Activated B cell treated with CpG ODN at 0.5 μM for 24 hours (primary cell): Measurements from ENCODE around the gene DDI2. TPM values are rescaled to one million over a fixed set of nuclear protein-coding genes. Genes with fewer than 3 reads are reported as not detected.

Experiments used
- ATAC-seq: fragments of 200-7000 bp; cut with Tn5 transposase; one replicate; pipeline ENCODE4 v1.10.0; 2021; ENCODE audit warnings: low read depth, mild to moderate bottlenecking, moderate library complexity
- CTCF ChIA-PET: fragments of 350-600 bp; sonication (Branson Sonifier 250); formaldehyde crosslinking; loops from one replicate; lab custom pipeline; 2021; ENCODE audit warnings: antibody characterized with exemption; lab: Charles Lee
- POLR2A ChIA-PET: fragments of 350-600 bp; sonication (Branson Sonifier 250); formaldehyde crosslinking; loops from one replicate; lab custom pipeline; 2021; ENCODE audit warnings: antibody characterized with exemption; lab: Charles Lee
- DNase-seq: peaks from one replicate; pipeline ENCODE4 v3.0.0; 2022
- H3K27ac Mint-ChIP-seq: one replicate; pipeline ENCODE4 v1.8.0; 2020; ENCODE audit warnings: mixed read lengths
- H3K27me3 Mint-ChIP-seq: one replicate; pipeline ENCODE4 v1.8.0; 2021; ENCODE audit warnings: mixed read lengths
- H3K36me3 Mint-ChIP-seq: one replicate; pipeline ENCODE4 v1.8.0; 2021; ENCODE audit warnings: low read depth, mixed read lengths
- H3K4me1 Mint-ChIP-seq: one replicate; pipeline ENCODE4 v1.8.0; 2021; ENCODE audit warnings: mixed read lengths
- H3K4me3 Mint-ChIP-seq: one replicate; pipeline ENCODE4 v1.8.0; 2020; ENCODE audit warnings: mild to moderate bottlenecking, mixed read lengths
- H3K9me3 Mint-ChIP-seq: one replicate; pipeline ENCODE4 v1.8.0; 2020; ENCODE audit warnings: mixed read lengths
- intact Hi-C: fragments of 100-400 bp; cut with micrococcal nuclease; formaldehyde crosslinking; loops from one replicate; pipeline ENCODE4 v1.15.1; 2024
- total RNA-seq: library from RNA; stranded (reverse); gene quantifications from 2 replicates; pipeline ENCODE4 v1.2.3, GENCODE V29; 2022
- TF ChIP-seq, protein P1 (sequence below): fragments of 200-600 bp; IDR thresholded peaks from one replicate; pipeline ENCODE4 v1.8.0; 2022; ENCODE audit warnings: antibody characterized with exemption, mild to moderate bottlenecking

DDI2 gene
- total RNA-seq, 1 donor from 2014 or later = 59.1 TPM

DNA sequence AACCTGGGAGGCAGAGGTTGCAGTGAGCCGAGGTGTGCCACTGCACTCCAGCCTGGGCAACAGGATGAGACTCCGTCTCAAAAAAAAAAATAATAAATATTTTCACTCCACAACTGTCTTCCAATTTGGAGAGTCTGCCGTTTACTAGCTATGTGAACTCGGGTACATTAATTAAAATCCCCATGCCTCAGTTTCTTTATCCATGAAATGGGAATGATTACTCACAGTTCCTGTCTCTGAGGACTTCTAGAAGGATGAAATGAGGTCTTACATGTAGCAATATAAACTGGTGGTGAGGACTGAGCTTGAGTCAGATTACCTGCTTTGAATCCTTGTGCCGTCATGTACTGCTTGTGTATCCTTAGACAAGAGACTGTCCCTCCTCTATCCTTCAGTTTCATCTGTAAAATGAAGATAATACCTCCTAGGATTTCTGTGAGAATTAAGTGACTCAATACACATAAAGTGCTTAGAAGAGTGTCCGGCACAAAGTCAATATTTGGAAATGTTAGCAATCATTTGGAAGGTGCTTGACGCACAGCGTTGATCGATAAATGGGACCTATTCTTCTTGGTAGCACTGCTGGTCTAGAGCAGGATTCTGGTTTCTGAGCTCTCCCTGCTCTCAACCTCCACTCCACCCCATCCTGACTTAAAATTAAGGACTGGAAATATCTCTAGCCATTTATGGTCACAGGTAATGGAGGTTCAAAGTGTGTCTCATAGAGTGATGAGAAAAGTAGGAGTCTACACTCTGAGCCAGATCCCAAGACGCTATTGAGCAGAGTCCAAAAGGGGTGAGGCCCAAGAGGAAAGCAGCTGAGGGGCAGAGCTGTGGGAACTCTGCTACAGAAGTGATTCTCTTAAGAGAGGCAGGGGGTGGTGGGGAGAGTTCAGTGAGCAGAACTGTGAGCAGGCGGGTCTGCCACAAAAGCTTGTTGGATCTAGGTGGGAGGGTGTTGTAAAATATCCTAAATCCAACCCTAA is 11.6 kb upstream of the DDI2 start:
- Mint-ChIP-seq H3K27ac (no peak overlapping the region), H3K4me1 (peaks cover 14% of the 10 kb centered on the region), H3K27me3 (no peaks in the 10 kb centered on the region), H3K36me3 (no peaks in the 10 kb centered on the region), H3K4me3 (no peak overlapping the region), H3K9me3 (no peaks in the 10 kb centered on the region)
- intact Hi-C loops = no loop called here
- TF ChIP-seq, protein P1, sequence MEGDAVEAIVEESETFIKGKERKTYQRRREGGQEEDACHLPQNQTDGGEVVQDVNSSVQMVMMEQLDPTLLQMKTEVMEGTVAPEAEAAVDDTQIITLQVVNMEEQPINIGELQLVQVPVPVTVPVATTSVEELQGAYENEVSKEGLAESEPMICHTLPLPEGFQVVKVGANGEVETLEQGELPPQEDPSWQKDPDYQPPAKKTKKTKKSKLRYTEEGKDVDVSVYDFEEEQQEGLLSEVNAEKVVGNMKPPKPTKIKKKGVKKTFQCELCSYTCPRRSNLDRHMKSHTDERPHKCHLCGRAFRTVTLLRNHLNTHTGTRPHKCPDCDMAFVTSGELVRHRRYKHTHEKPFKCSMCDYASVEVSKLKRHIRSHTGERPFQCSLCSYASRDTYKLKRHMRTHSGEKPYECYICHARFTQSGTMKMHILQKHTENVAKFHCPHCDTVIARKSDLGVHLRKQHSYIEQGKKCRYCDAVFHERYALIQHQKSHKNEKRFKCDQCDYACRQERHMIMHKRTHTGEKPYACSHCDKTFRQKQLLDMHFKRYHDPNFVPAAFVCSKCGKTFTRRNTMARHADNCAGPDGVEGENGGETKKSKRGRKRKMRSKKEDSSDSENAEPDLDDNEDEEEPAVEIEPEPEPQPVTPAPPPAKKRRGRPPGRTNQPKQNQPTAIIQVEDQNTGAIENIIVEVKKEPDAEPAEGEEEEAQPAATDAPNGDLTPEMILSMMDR = no peak
- CTCF ChIA-PET = interaction anchor here (0.6 to 1.0 kb wide), 2 partner anchors 11 to 27 kb away, joined by 3 read pairs; no protein-coding TSS in a partner anchor
- DNase-seq (no peak), ATAC-seq (no peak)
- POLR2A ChIA-PET = no interaction called here

DNA sequence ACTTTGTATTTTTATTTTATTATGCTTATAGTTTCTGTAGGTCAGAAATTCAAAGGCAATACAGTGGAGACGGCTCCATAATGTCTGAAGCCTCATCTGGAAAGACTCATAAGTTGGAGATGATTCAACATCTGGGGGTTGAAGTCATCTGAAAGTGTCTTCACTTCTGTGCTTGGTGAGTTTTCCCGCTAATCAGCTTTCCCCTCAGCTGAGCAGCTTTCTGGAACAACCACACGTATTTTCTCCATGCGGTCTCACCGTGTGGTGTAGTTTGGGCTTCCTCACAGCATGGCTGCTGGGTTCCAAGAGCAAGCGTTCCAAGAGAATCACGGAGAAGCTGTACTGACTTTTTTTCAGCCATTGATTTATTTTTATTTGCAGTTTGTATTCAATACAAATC is 7.6 kb upstream of the DDI2 start:
- no peak for ATAC-seq
- no peak overlapping the region for H3K4me3 Mint-ChIP-seq
- intact Hi-C loops = no loop called here
- H3K36me3 Mint-ChIP-seq = no peaks in the 10 kb centered on the region
- no peaks in the 10 kb centered on the region for H3K4me1 Mint-ChIP-seq
- no peak for DNase-seq
- ChIA-PET POLR2A (no interaction called here), CTCF (no interaction called here)
- no peaks in the 10 kb centered on the region for H3K27me3 Mint-ChIP-seq
- H3K9me3 Mint-ChIP-seq = no peaks in the 10 kb centered on the region
- H3K27ac Mint-ChIP-seq = no peak overlapping the region
- TF ChIP-seq, protein P1 = no peak

DNA sequence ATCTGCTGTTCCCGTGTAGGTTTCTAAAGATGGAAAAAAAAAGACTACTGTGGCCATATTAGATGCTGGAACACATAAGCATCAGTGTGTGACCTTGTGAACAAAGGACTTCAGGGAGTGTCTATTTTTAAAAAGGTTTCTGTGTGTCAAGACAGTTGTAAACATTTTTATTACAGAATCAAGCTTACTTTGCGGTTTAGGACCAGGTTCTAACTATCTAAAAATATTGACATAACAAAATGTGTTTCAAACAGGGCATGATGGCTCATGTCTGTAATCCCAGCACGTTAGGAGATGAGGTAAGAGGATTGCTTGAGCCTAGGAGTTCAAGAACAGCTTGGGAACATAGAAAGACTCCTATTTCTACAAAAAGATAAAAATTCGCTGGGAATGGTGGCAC is 7.1 kb upstream of the DDI2 start:
- Mint-ChIP-seq H3K27me3 (no peaks in the 10 kb centered on the region), H3K4me3 (no peak overlapping the region), H3K36me3 (no peaks in the 10 kb centered on the region), H3K9me3 (no peaks in the 10 kb centered on the region), H3K4me1 (no peaks in the 10 kb centered on the region), H3K27ac (no peak overlapping the region)
- ChIA-PET CTCF (interaction anchor here (0.9 kb wide), 1 partner anchor 14 kb away, joined by 3 read pairs; no protein-coding TSS in a partner anchor), POLR2A (no interaction called here)
- intact Hi-C loops = no loop called here
- DNase-seq = no peak
- TF ChIP-seq, protein P1 = no peak
- no peak for ATAC-seq

DNA sequence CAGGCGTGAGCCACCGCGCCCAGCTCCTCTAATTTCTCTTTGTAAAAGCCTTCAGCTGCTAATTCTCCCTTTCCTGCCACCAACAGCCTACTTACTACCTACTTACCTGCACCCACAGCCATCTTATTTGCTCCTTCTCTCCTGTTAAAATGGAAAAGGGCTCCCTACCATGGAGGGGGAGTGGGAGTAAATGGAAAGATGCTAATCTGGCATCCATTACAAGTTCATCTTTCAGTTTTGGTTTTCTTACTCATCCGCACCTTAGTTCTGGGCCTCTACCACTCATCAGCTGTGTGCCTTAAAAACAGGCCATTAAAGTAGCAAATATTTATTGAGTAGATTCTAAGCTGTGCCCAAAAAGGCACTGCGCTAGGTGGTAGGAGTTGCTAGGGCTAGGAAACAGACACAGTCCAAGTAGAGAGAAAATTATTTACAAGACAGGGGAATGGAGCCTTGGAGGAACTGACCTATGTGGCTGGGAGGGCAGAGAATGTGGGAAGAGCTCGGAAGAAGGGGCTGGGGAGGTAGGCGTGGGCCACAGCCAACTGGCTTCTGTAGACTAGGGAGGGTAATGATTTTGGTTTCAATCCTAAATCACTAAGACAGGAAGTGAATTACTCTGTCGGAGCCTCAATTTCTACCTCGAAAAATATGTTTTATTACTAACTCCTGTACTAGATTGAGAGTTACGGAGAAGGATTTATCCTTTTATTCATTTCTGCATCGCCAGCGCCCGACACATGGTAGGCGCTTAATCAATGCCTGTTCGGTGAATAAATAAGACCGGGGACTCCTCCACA is 685 bp upstream of the DDI2 start:
- ATAC-seq = peak; percentile 6
- ChIA-PET POLR2A (interaction anchor here (0.6 to 4.1 kb wide), 7 partner anchors 13 to 89 kb away, joined by 3 to 70 read pairs (median 6); partner anchors contain the start of gene DNAJC16), CTCF (interaction anchor here (0.9 to 1.2 kb wide), 3 partner anchors 12 to 80 kb away, joined by 3 read pairs; no protein-coding TSS in a partner anchor)
- intact Hi-C loops = loop anchor here (1.0 to 5.0 kb wide), 8 partner anchors 13 to 601 kb away; partner anchors contain the start of gene CASP9
- H3K36me3 Mint-ChIP-seq = peaks cover 21% of the 10 kb centered on the region
- H3K4me1 Mint-ChIP-seq = peaks cover 39% of the 10 kb centered on the region
- no peaks in the 10 kb centered on the region for H3K9me3 Mint-ChIP-seq
- no peak for DNase-seq
- TF ChIP-seq, protein P1 = no peak
- H3K4me3 Mint-ChIP-seq = peak overlapping the region; percentile 92
- no peaks in the 10 kb centered on the region for H3K27me3 Mint-ChIP-seq
- peak overlapping the region; percentile 96 for H3K27ac Mint-ChIP-seq
